Cortex of kidney (tissue), 1 donor: ENCODE results near the gene PCDHGC3.

Experiments used
- DNase-seq: peaks from one replicate; lab custom pipeline; 2025; lab: John Stamatoyannopoulos, UW

The PCDHGC3 gene

GRCh38 chr5:141485321-141486055, 9.7 kb downstream of the PCDHGC3 start:
- DNase-seq: no peak

DNA sequence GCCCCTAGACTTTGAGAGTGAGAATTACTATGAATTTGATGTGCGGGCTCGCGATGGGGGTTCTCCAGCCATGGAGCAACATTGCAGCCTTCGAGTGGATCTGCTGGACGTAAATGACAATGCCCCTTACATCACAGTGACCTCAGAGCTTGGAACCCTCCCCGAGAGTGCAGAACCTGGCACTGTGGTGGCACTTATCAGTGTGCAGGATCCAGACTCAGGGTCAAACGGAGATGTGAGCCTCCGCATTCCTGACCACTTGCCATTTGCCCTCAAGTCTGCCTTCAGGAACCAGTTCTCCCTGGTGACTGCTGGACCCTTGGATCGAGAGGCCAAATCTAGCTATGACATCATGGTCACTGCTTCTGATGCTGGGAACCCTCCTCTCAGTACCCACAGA, 10.3 kb downstream of the PCDHGC3 start:
- no peak for DNase-seq

DNA sequence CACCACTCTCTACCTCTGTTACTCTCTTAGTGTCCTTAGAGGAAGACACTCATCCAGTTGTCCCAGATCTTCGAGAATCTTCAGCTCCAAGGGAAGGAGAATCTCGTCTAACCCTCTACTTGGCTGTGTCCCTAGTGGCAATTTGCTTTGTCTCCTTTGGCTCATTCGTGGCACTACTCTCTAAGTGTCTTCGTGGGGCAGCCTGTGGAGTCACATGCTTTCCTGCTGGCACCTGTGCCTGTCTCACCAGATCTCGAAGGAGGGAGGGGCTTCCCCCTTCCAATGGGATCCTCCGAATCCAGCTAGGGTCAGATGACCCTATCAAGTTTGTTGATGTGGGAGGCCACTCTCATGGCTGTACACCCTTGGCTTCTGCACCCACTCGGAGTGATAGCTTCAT, 11.4 kb downstream of the PCDHGC3 start:
- DNase-seq: no peak

- DNase-seq: no peak
These were observed 13.1 kb downstream of the PCDHGC3 start, which contains the start of gene PCDHGC5 for GRCh38 chr5:141488591-141489561. TSS of gene PCDHGC5 (plus strand) at chr5:141489081. CDS start at chr5:141489241, 160 bp downstream.

DNA sequence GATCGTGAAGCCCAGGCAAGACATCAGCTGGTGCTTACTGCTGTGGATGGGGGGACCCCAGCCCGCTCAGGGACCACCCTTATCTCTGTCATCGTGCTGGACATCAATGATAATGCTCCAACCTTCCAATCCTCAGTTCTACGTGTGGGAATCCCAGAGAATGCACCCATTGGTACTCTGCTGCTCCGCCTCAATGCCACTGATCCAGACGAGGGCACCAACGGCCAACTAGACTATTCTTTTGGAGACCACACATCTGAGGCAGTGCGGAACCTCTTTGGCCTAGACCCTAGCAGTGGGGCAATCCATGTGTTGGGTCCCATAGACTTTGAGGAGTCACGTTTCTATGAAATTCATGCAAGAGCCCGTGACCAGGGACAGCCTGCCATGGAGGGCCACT, 14.1 kb downstream of the PCDHGC3 start:
- no peak for DNase-seq

DNA sequence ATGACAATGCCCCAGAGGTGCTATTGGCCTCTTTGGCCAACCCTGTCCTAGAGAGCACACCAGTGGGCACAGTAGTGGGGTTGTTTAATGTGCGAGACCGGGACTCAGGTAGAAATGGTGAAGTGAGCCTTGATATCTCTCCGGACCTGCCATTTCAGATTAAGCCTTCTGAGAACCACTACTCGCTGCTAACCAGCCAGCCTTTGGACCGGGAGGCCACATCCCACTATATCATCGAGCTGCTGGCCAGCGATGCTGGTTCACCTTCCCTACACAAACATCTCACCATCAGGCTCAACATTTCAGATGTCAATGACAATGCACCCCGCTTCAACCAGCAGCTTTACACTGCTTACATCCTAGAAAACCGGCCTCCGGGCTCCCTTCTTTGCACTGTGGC, 14.5 kb downstream of the PCDHGC3 start:
- DNase-seq: no peak

- no peak for DNase-seq
These were observed 15.0 kb downstream of the PCDHGC3 start for GRCh38 chr5:141490771-141491170.

DNA sequence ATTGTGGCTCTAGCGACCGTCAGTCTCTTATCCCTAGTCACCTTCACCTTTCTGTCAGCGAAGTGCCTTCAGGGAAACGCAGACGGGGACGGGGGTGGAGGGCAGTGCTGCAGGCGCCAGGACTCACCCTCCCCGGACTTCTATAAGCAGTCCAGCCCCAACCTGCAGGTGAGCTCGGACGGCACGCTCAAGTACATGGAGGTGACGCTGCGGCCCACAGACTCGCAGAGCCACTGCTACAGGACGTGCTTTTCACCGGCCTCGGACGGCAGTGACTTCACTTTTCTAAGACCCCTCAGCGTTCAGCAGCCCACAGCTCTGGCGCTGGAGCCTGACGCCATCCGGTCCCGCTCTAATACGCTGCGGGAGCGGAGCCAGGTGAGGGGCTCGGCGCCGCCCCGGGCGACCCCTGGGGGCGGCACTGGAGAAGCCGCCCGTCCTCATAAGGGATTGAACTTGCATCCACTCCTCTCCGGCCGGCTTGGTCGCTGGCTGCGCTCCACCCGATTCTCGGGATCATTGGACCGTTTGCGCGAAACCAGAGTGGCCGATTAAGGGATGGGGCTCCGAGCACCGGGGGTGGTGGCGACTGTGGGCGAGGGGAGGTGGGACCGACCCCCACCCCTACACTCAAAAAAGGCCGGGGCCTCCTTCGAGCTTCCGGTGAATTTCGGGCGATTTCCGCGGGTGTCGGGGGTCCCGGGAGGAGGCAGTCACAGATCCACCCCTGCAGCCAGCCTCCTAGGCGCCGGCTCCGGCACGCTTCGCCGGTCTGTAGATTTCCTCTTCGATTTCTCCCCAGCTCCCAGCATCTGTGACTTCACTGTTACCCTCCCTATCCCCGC, 15.8 kb downstream of the PCDHGC3 start:
- DNase-seq: no peak

GRCh38 chr5:141492168-141492885, 16.6 kb downstream of the PCDHGC3 start:
- no peak for DNase-seq

- no peak for DNase-seq
These were observed 18.0 kb downstream of the PCDHGC3 start for GRCh38 chr5:141493500-141494422.

- DNase-seq: no peak
These were observed 19.1 kb downstream of the PCDHGC3 start for GRCh38 chr5:141494761-141495452.

GRCh38 chr5:141495453-141495811, 19.7 kb downstream of the PCDHGC3 start:
- DNase-seq: no peak

DNA sequence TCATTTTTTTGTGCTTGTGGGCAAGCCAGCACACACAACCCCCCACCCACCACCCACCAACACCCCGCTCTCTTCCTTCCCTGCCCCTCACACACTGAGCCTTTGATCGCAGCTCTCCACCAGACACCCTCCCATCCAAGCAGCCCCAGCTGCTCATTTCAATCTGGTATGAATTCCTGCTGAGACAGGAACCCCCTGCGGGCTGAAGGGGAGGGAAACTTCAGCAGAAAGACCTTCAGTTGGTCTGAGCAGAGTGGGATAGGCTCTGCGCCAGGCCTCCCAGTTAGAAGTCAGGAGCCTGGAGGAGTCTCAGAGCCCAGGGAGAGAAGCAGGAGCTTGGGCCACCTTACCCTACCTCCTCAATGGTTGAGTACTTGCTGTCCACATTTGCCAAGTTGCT, 20.3 kb downstream of the PCDHGC3 start:
- DNase-seq: no peak

DNA sequence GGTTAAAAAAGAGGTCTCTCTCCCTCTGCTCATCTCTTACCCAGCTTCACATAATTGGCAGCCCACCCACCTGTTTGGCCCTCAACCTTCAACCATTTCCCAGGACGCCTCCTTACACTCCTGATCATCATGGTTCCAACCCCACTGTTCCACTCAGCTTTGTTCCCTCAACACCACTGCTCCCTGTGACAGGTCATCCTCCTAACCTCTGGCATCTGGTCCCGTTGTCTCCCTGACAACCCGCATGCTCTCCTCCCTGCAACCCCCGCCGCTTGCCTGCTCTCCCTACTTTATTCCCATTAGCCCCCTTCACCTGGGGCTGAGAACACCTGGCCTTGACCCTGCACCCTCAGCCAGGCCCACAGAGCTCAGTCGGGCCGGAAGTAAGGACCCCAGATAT, 26.0 kb downstream of the PCDHGC3 start:
- DNase-seq: no peak

DNA sequence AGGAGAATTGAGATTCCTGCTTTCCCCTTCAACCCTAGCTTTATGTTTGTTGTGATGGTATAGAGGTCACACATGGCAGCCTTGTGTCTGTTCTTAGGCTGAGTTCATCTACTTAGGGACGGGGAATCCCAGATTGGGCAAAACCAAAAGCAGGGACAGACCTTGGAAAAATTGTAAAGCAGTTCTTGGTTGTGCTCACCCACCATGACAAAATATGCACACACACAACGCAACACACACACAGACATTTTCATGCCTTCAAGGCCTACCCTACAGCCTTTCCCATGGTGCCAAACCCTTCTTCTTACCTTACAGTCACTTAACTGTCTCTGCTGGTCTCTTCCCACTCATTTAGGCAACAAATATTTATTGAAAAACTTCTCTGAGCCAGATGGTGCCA, 27.9 kb downstream of the PCDHGC3 start:
- DNase-seq: no peak

GRCh38 chr5:141504216-141504615, 28.4 kb downstream of the PCDHGC3 start:
- no peak for DNase-seq

GRCh38 chr5:141506381-141507155, 30.8 kb downstream of the PCDHGC3 start:
- no peak for DNase-seq

DNA sequence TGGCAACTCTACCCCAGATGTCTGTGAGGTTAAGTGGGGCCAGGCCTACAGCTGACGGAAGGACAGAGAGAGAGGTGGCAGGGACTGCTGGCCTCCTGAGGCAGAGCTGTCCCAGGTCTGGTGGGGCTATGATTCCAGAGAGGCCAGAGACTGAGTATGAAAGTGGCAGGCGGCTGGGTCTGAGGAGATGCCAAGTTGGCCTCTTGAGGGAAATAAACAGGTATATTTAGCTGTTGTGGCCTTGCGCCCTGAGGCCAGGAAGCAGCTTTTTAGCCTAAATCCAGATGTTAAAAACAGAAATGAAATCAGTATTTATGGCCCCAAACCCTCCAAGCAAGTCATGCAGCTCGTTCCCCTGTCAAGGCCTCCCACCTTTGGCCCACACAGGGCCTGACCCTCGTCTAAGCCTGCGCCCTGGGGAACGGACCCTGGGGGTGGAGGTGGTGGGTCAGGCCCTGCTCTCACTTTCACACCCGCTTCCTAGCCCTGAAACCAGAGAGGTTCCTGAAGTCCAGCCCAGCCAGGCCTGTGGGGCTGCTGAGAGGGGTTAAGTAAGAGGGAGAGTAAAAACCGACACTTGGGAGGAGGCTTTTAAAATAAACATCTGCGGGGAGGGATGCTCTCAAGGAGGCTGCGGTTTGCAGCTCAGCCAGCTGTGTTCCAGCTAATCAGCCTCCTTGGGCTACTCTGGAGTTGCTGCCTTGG, 31.8 kb downstream of the PCDHGC3 start:
- DNase-seq: no peak
